ENCODE data around the gene AR.

The AR gene

GRCh38 chrX:67564475-67564874 is 20.7 kb downstream of the AR start:
- DNase-seq = no peak

- DNase-seq = no peak
These were observed 24.9 kb downstream of the AR start for GRCh38 chrX:67568769-67569168.

- DNase-seq = no peak
These were observed 27.0 kb downstream of the AR start for GRCh38 chrX:67570839-67571238.

- no peak for DNase-seq
These were observed 30.9 kb downstream of the AR start for GRCh38 chrX:67574696-67575095.

GRCh38 chrX:67582436-67582835 is 38.6 kb downstream of the AR start:
- DNase-seq = no peak

GRCh38 chrX:67583171-67583570 is 39.4 kb downstream of the AR start:
- DNase-seq = no peak

- DNase-seq = no peak
These were observed 41.6 kb downstream of the AR start for GRCh38 chrX:67585401-67585800.

- no peak for DNase-seq
These were observed 44.3 kb downstream of the AR start for GRCh38 chrX:67587946-67588624.

GRCh38 chrX:67596839-67597790 is 53.3 kb downstream of the AR start:
- no peak for DNase-seq

GRCh38 chrX:67599532-67599931 is 55.7 kb downstream of the AR start:
- DNase-seq = no peak

GRCh38 chrX:67601771-67602170 is 58.0 kb downstream of the AR start:
- DNase-seq = no peak

- peak; percentile 5 for DNase-seq
These were observed 61.3 kb downstream of the AR start for GRCh38 chrX:67604979-67605703.

- DNase-seq = no peak
These were observed 63.6 kb downstream of the AR start for GRCh38 chrX:67607466-67607865.

- DNase-seq = no peak
These were observed 66.5 kb downstream of the AR start for GRCh38 chrX:67610282-67610681.

- DNase-seq = no peak
These were observed 68.4 kb downstream of the AR start for GRCh38 chrX:67612231-67612630.

- DNase-seq = no peak
These were observed 69.5 kb downstream of the AR start for GRCh38 chrX:67613366-67613765.

GRCh38 chrX:67613996-67614395 is 70.2 kb downstream of the AR start:
- no peak for DNase-seq

- DNase-seq = no peak
These were observed 70.6 kb downstream of the AR start for GRCh38 chrX:67614423-67614822.

- DNase-seq = no peak
These were observed 75.4 kb downstream of the AR start for GRCh38 chrX:67619253-67619652.

- no peak for DNase-seq
These were observed 78.3 kb downstream of the AR start for GRCh38 chrX:67622053-67622585.

GRCh38 chrX:67624325-67624724 is 80.5 kb downstream of the AR start:
- no peak for DNase-seq

GRCh38 chrX:67635424-67635823 is 91.6 kb downstream of the AR start:
- DNase-seq = no peak

- DNase-seq = no peak
These were observed 92.7 kb downstream of the AR start for GRCh38 chrX:67636532-67636931.

All from eye (tissue), 1 donor.